Measurements from ENCODE around the gene CPA1. TPM values are rescaled to one million over a fixed set of nuclear protein-coding genes. Genes with fewer than 3 reads are reported as not detected.

The CPA1 gene
- total and polyA plus RNA-seq, 2 of the 13 experiments (the other 11 are each of a cell fraction or from before 2014, with no cell fraction given): 0.20 to 0.58 TPM

DNA sequence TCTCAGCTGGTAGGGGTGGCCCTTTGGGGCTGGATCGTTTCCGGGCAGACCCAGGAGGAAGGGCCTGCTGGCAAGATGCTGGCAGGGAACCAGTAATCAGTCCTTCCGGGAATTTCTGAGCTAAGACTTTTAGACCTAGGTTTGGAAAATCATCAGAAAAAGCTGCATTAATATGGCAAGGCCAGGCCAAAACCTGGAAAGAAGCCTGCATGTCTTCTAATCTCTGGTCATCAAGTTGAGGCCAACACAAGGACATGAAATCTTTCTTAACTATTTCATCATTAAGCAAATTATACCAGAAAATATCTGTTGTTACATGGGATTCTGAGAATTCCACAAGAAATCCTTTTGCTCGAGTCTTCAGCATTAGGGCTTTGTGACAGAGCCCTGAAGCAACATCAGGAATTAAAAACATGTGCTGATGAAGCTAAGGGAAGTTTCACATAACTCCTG lies 19.9 kb downstream of the CPA1 start:
- ChIA-PET POLR2A (no interaction called here), CTCF (ENCODE audit: low intra/inter-chr PET ratio, low total read pairs) (no interaction called here)
- no peak for ATAC-seq
- Histone ChIP-seq H3K4me1 (ENCODE audit: insufficient read depth, low read length) (no peaks in the 10 kb centered on the region), H3K9ac (ENCODE audit: insufficient read depth, low read depth, low read length) (no peak overlapping the region), H3K36me3 (replicated peaks in 1 of 2; ENCODE audit: control insufficient read depth in 1 of 2, insufficient read depth in 2 of 2, low read length in 2 of 2) (no peaks in the 10 kb centered on the region; a peak in 1 of 5 replicates), H3K27me3 (ENCODE audit: control insufficient read depth in 1 of 2, insufficient read depth in 2 of 2, low read length in 2 of 2) (no peaks in the 10 kb centered on the region), H3K27ac (ENCODE audit: extremely low read length, insufficient read depth, low read length) (no peak overlapping the region), H3K9me3 (ENCODE audit: low read length) (no peaks in the 10 kb centered on the region), H4K20me1 (ENCODE audit: insufficient read depth, low read length) (no peaks in the 10 kb centered on the region), H3K4me2 (ENCODE audit: low read depth, low read length) (no peak overlapping the region), H3K79me2 (ENCODE audit: insufficient read depth, low read length) (no peaks in the 10 kb centered on the region), H3K4me3 (replicated peaks in 1 of 3; ENCODE audit: insufficient read depth in 1 of 3, low read depth in 2 of 3, low read length in 3 of 3) (no peak overlapping the region), H2AFZ (ENCODE audit: low read length) (no peak overlapping the region)
- in situ Hi-C loops (cut with HindIII; ENCODE audit: extremely low pct_ligation_motif_present, low pct_unique_long_range_greater_than_20kb) (no loop called here), intact Hi-C loops (cut with micrococcal nuclease; ENCODE audit: unreplicated experiment) (no loop called here)
- no peak for FAIRE-seq
- DNase-seq (ENCODE audit: low spot score): no peak
- TF ChIP-seq MYC (CRISPR knock-in tag; IDR thresholded peaks at IDR 0.05; ENCODE audit: borderline replicate concordance): no peak
- TF ChIP-seq, protein P1, sequence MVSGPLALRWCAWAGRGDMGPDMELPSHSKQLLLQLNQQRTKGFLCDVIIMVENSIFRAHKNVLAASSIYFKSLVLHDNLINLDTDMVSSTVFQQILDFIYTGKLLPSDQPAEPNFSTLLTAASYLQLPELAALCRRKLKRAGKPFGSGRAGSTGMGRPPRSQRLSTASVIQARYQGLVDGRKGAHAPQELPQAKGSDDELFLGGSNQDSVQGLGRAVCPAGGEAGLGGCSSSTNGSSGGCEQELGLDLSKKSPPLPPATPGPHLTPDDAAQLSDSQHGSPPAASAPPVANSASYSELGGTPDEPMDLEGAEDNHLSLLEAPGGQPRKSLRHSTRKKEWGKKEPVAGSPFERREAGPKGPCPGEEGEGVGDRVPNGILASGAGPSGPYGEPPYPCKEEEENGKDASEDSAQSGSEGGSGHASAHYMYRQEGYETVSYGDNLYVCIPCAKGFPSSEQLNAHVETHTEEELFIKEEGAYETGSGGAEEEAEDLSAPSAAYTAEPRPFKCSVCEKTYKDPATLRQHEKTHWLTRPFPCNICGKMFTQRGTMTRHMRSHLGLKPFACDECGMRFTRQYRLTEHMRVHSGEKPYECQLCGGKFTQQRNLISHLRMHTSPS (CRISPR knock-in tag; IDR thresholded peaks at IDR 0.05; ENCODE audit: low read depth): no peak
- TF ChIP-seq, protein P2, sequence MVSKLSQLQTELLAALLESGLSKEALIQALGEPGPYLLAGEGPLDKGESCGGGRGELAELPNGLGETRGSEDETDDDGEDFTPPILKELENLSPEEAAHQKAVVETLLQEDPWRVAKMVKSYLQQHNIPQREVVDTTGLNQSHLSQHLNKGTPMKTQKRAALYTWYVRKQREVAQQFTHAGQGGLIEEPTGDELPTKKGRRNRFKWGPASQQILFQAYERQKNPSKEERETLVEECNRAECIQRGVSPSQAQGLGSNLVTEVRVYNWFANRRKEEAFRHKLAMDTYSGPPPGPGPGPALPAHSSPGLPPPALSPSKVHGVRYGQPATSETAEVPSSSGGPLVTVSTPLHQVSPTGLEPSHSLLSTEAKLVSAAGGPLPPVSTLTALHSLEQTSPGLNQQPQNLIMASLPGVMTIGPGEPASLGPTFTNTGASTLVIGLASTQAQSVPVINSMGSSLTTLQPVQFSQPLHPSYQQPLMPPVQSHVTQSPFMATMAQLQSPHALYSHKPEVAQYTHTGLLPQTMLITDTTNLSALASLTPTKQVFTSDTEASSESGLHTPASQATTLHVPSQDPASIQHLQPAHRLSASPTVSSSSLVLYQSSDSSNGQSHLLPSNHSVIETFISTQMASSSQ (IDR thresholded peaks at IDR 0.05; ENCODE audit: low read depth): no peak
- TF ChIP-seq, protein P2 (CRISPR knock-in tag; IDR thresholded peaks at IDR 0.05; ENCODE audit: borderline replicate concordance): no peak
- TF ChIP-seq SIN3B (IDR thresholded peaks at IDR 0.05; ENCODE audit: low read length): no peak
- no peak for TF ChIP-seq CHD2 (IDR thresholded peaks at IDR 0.05; ENCODE audit: low read depth, low read length)
- TF ChIP-seq ADNP (CRISPR knock-in tag; IDR thresholded peaks at IDR 0.05): no peak
- TF ChIP-seq, protein P3, sequence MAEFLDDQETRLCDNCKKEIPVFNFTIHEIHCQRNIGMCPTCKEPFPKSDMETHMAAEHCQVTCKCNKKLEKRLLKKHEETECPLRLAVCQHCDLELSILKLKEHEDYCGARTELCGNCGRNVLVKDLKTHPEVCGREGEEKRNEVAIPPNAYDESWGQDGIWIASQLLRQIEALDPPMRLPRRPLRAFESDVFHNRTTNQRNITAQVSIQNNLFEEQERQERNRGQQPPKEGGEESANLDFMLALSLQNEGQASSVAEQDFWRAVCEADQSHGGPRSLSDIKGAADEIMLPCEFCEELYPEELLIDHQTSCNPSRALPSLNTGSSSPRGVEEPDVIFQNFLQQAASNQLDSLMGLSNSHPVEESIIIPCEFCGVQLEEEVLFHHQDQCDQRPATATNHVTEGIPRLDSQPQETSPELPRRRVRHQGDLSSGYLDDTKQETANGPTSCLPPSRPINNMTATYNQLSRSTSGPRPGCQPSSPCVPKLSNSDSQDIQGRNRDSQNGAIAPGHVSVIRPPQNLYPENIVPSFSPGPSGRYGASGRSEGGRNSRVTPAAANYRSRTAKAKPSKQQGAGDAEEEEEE (CRISPR knock-in tag; IDR thresholded peaks at IDR 0.05; ENCODE audit: borderline replicate concordance): no peak
- TF ChIP-seq RBFOX2 (IDR thresholded peaks at IDR 0.05; ENCODE audit: low read depth, low read length): no peak
- no peak for TF ChIP-seq HNF4A (CRISPR knock-in tag; IDR thresholded peaks at IDR 0.05)
- no TSS peak for BruUV-seq (replicated peaks)
- WGBS (ENCODE audit: low lambda C conversion rate): 77% methylated on average over 4 of the region's 4 CpGs
